ENCODE measurements around the gene GREM1.

Gene GREM1

GRCh38 chr15:32717426-32718226 lies at the start of gene GREM1:
Gene GREM1 (plus strand): TSS chr15:32718004. CDS start chr15:32730691, 12,687 bp downstream.
- peaks cover 84% of the 10 kb centered on the region for H3K27me3 ChIP-seq (ENCODE audit: control insufficient read depth, insufficient read depth, low read length)
- H3K9me3 ChIP-seq (ENCODE audit: control insufficient read depth, insufficient read depth, low read length), result no peaks in the 10 kb centered on the region
- H3K4me3 ChIP-seq (ENCODE audit: low read depth, low read length), result peak within 1 kb of the TSS; percentile 59
- H3K36me3 ChIP-seq (ENCODE audit: control insufficient read depth, insufficient read depth, low read length), result no peaks in the 10 kb centered on the region
- peaks cover 2% of the 10 kb centered on the region for H3K4me1 ChIP-seq (ENCODE audit: control insufficient read depth, insufficient read depth, low read length)
- no peak within 1 kb of the TSS for H3K9ac ChIP-seq (ENCODE audit: low read depth, low read length)

DNA sequence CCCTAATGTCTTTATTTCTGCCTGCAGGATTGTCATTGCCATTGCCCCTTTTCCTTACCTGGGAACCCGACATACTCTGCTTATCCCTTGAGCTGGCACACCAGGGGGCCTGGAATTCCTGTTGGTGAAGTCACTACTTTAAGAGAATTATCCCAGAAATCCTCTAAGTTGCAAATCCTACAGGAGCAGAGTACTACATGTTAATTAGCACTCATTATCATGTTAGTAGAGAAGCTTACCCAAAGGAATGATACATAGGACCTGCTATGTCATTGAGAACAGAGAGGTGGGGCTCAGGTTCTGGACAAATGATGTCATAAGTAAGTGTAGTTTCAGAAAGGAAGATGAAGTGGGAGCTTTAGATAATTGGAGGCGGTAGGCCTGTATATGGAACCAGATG lies 48.9 kb upstream of the GREM1 start:
- H3K27me3 ChIP-seq (ENCODE audit: control insufficient read depth, insufficient read depth, low read length), result no peaks in the 10 kb centered on the region
- H3K9me3 ChIP-seq (ENCODE audit: control insufficient read depth, insufficient read depth, low read length), result no peaks in the 10 kb centered on the region
- peaks cover 23% of the 10 kb centered on the region for H3K4me1 ChIP-seq (ENCODE audit: control insufficient read depth, insufficient read depth, low read length)
- H3K4me3 ChIP-seq (ENCODE audit: low read depth, low read length), result no peak overlapping the region
- no peak overlapping the region for H3K9ac ChIP-seq (ENCODE audit: low read depth, low read length)
- no peaks in the 10 kb centered on the region for H3K36me3 ChIP-seq (ENCODE audit: control insufficient read depth, insufficient read depth, low read length)

GRCh38 chr15:32669896-32670611 lies 47.8 kb upstream of the GREM1 start:
- no peak overlapping the region for H3K9ac ChIP-seq (ENCODE audit: low read depth, low read length)
- peaks cover 23% of the 10 kb centered on the region for H3K4me1 ChIP-seq (ENCODE audit: control insufficient read depth, insufficient read depth, low read length)
- no peaks in the 10 kb centered on the region for H3K36me3 ChIP-seq (ENCODE audit: control insufficient read depth, insufficient read depth, low read length)
- no peaks in the 10 kb centered on the region for H3K27me3 ChIP-seq (ENCODE audit: control insufficient read depth, insufficient read depth, low read length)
- no peaks in the 10 kb centered on the region for H3K9me3 ChIP-seq (ENCODE audit: control insufficient read depth, insufficient read depth, low read length)
- no peak overlapping the region for H3K4me3 ChIP-seq (ENCODE audit: low read depth, low read length)

GRCh38 chr15:32670623-32671022 lies 47.2 kb upstream of the GREM1 start:
- no peaks in the 10 kb centered on the region for H3K36me3 ChIP-seq (ENCODE audit: control insufficient read depth, insufficient read depth, low read length)
- H3K4me3 ChIP-seq (ENCODE audit: low read depth, low read length), result no peak overlapping the region
- H3K4me1 ChIP-seq (ENCODE audit: control insufficient read depth, insufficient read depth, low read length), result peaks cover 23% of the 10 kb centered on the region
- H3K9me3 ChIP-seq (ENCODE audit: control insufficient read depth, insufficient read depth, low read length), result no peaks in the 10 kb centered on the region
- no peaks in the 10 kb centered on the region for H3K27me3 ChIP-seq (ENCODE audit: control insufficient read depth, insufficient read depth, low read length)
- H3K9ac ChIP-seq (ENCODE audit: low read depth, low read length), result no peak overlapping the region

- no peaks in the 10 kb centered on the region for H3K36me3 ChIP-seq (ENCODE audit: control insufficient read depth, insufficient read depth, low read length)
- H3K4me3 ChIP-seq (ENCODE audit: low read depth, low read length), result no peak overlapping the region
- H3K9ac ChIP-seq (ENCODE audit: low read depth, low read length), result no peak overlapping the region
- peaks cover 23% of the 10 kb centered on the region for H3K4me1 ChIP-seq (ENCODE audit: control insufficient read depth, insufficient read depth, low read length)
- H3K9me3 ChIP-seq (ENCODE audit: control insufficient read depth, insufficient read depth, low read length), result no peaks in the 10 kb centered on the region
- no peaks in the 10 kb centered on the region for H3K27me3 ChIP-seq (ENCODE audit: control insufficient read depth, insufficient read depth, low read length)
These were observed 46.2 kb upstream of the GREM1 start for GRCh38 chr15:32671339-32672325.

- Histone ChIP-seq H3K27me3 (ENCODE audit: control insufficient read depth, insufficient read depth, low read length) (no peaks in the 10 kb centered on the region), H3K9me3 (ENCODE audit: control insufficient read depth, insufficient read depth, low read length) (no peaks in the 10 kb centered on the region), H3K4me1 (ENCODE audit: control insufficient read depth, insufficient read depth, low read length) (peaks cover 12% of the 10 kb centered on the region), H3K4me3 (ENCODE audit: low read depth, low read length) (no peak overlapping the region), H3K36me3 (ENCODE audit: control insufficient read depth, insufficient read depth, low read length) (no peaks in the 10 kb centered on the region), H3K9ac (ENCODE audit: low read depth, low read length) (no peak overlapping the region)
These were observed 43.1 kb upstream of the GREM1 start for GRCh38 chr15:32674681-32675080.

- no peaks in the 10 kb centered on the region for H3K9me3 ChIP-seq (ENCODE audit: control insufficient read depth, insufficient read depth, low read length)
- peaks cover 5% of the 10 kb centered on the region for H3K4me1 ChIP-seq (ENCODE audit: control insufficient read depth, insufficient read depth, low read length)
- no peaks in the 10 kb centered on the region for H3K27me3 ChIP-seq (ENCODE audit: control insufficient read depth, insufficient read depth, low read length)
- H3K36me3 ChIP-seq (ENCODE audit: control insufficient read depth, insufficient read depth, low read length), result no peaks in the 10 kb centered on the region
- H3K9ac ChIP-seq (ENCODE audit: low read depth, low read length), result no peak overlapping the region
- H3K4me3 ChIP-seq (ENCODE audit: low read depth, low read length), result no peak overlapping the region
These were observed 42.3 kb upstream of the GREM1 start for GRCh38 chr15:32675466-32675865.

DNA sequence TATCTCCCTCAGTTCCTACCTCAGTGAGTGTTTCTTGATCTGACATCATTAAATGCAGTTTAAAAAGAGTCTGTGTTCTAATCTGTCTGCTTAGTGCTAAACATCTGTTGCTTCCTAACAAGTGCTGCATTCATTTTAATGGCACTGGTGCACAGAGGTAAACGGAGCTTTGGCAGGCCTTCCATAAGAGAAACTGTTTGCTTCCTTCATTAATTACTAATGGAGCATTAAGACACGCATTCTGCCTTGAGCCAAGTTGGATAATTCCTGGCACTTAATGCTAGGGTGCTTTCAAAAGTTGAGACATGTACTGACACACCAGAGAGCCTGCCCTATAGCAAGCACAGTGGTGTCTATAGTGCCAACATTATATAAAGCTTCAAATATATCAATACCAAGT lies 41.6 kb upstream of the GREM1 start:
- no peaks in the 10 kb centered on the region for H3K27me3 ChIP-seq (ENCODE audit: control insufficient read depth, insufficient read depth, low read length)
- H3K4me3 ChIP-seq (ENCODE audit: low read depth, low read length), result no peak overlapping the region
- H3K4me1 ChIP-seq (ENCODE audit: control insufficient read depth, insufficient read depth, low read length), result peaks cover 3% of the 10 kb centered on the region
- H3K9ac ChIP-seq (ENCODE audit: low read depth, low read length), result no peak overlapping the region
- no peaks in the 10 kb centered on the region for H3K9me3 ChIP-seq (ENCODE audit: control insufficient read depth, insufficient read depth, low read length)
- H3K36me3 ChIP-seq (ENCODE audit: control insufficient read depth, insufficient read depth, low read length), result no peaks in the 10 kb centered on the region

DNA sequence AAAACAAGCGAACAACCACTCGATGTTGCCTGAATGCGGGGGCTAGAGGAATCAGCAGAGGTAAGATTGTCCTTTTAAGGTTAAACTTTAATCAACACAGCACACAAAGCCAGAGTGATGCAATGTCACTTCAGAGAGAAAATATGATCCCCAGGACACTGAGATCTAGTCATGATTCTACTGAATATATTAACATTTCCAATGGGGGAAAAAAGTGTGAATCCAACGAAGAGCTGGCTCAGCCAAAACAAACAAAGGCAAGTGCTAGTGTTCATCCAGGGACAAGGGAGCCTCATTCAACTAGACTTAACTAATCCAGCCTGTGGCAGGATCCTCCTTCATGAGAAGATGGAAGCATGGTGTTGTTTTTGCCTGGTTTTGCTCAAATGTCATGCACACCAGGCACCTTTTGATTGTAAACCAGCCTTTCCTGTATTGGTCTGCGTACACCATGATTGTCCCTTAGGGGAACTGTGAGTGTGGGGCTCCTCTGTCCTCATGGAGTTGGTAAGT lies 40.5 kb upstream of the GREM1 start:
- Histone ChIP-seq H3K9ac (ENCODE audit: low read depth, low read length) (no peak overlapping the region), H3K36me3 (ENCODE audit: control insufficient read depth, insufficient read depth, low read length) (no peaks in the 10 kb centered on the region), H3K4me3 (ENCODE audit: low read depth, low read length) (no peak overlapping the region), H3K9me3 (ENCODE audit: control insufficient read depth, insufficient read depth, low read length) (no peaks in the 10 kb centered on the region), H3K4me1 (ENCODE audit: control insufficient read depth, insufficient read depth, low read length) (peaks cover 3% of the 10 kb centered on the region), H3K27me3 (ENCODE audit: control insufficient read depth, insufficient read depth, low read length) (no peaks in the 10 kb centered on the region)

GRCh38 chr15:32679298-32679690 lies 38.5 kb upstream of the GREM1 start:
- Histone ChIP-seq H3K4me3 (ENCODE audit: low read depth, low read length) (no peak overlapping the region), H3K9me3 (ENCODE audit: control insufficient read depth, insufficient read depth, low read length) (no peaks in the 10 kb centered on the region), H3K36me3 (ENCODE audit: control insufficient read depth, insufficient read depth, low read length) (no peaks in the 10 kb centered on the region), H3K4me1 (ENCODE audit: control insufficient read depth, insufficient read depth, low read length) (peaks cover 3% of the 10 kb centered on the region), H3K9ac (ENCODE audit: low read depth, low read length) (no peak overlapping the region), H3K27me3 (ENCODE audit: control insufficient read depth, insufficient read depth, low read length) (no peaks in the 10 kb centered on the region)

DNA sequence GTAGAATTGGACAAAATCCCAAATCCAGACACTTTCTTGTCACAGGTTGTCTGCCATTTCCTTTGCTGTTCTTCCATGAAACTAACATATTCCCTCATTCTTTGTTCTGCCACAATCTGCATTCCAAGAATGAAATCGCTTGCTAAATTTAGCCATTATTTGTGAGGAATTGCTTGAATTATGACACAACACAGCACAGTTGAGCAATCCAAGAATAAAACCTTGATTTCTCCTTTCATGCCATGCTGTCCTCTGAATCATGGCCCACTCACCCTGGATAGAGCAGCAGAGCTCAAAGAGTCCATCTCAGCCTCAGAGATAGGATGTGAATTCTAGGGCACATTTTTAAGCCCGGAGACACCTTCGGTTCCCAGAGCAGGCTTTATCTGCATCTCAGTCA lies 35.2 kb upstream of the GREM1 start:
- Histone ChIP-seq H3K27me3 (ENCODE audit: control insufficient read depth, insufficient read depth, low read length) (no peaks in the 10 kb centered on the region), H3K36me3 (ENCODE audit: control insufficient read depth, insufficient read depth, low read length) (no peaks in the 10 kb centered on the region), H3K9me3 (ENCODE audit: control insufficient read depth, insufficient read depth, low read length) (no peaks in the 10 kb centered on the region), H3K4me1 (ENCODE audit: control insufficient read depth, insufficient read depth, low read length) (peaks cover under 1% of the 10 kb centered on the region), H3K4me3 (ENCODE audit: low read depth, low read length) (no peak overlapping the region), H3K9ac (ENCODE audit: low read depth, low read length) (no peak overlapping the region)

All from iPS-15b (cell line).